Coronary artery (tissue), 2 donors: Measurements from ENCODE around the gene COL26A1.

Source experiments
- DNase-seq: peaks from one replicate; pipeline ENCODE4 v3.0.0-alpha.2; 2017; ENCODE audit warnings: low spot score
- H3K27ac ChIP-seq, 2 donors: fragments of 200-600 bp; sonication (generic); one replicate each; pipeline ENCODE4 v1.5.1; 2016 to 2019
- H3K4me3 ChIP-seq: fragments of 200-600 bp; sonication (generic); 2 replicates; pipeline ENCODE4 v1.5.1; 2016; ENCODE audit warnings: mild to moderate bottlenecking, moderate library complexity
- CTCF ChIP-seq: fragments of 200-600 bp; sonication (generic); IDR thresholded peaks from one replicate; pipeline ENCODE4 v1.5.1; 2019; ENCODE audit warnings: antibody characterized with exemption

Gene COL26A1

GRCh38 chr7:101588131-101588935 lies 225.7 kb downstream of the COL26A1 start:
- TF ChIP-seq CTCF = no peak
- H3K27ac ChIP-seq = no peak overlapping the region
- H3K4me3 ChIP-seq = no peak overlapping the region
- DNase-seq = peak; percentile 60

GRCh38 chr7:101589052-101589451 lies 226.4 kb downstream of the COL26A1 start:
- peak; percentile 59 for DNase-seq
- Histone ChIP-seq H3K4me3 (no peak overlapping the region), H3K27ac (no peak overlapping the region)
- TF ChIP-seq CTCF = no peak

- H3K27ac ChIP-seq = no peak overlapping the region
- TF ChIP-seq CTCF = no peak
- DNase-seq = peak; percentile 47
- no peak overlapping the region for H3K4me3 ChIP-seq
These were observed 227.4 kb downstream of the COL26A1 start for GRCh38 chr7:101589976-101590662.

GRCh38 chr7:101590663-101591435 lies 228.2 kb downstream of the COL26A1 start:
- Histone ChIP-seq H3K27ac (no peak overlapping the region), H3K4me3 (no peak overlapping the region)
- TF ChIP-seq CTCF = no peak
- DNase-seq = peak; percentile 57

GRCh38 chr7:101591504-101591903 lies 228.8 kb downstream of the COL26A1 start:
- no peak overlapping the region for H3K27ac ChIP-seq
- no peak for DNase-seq
- TF ChIP-seq CTCF = no peak
- H3K4me3 ChIP-seq = no peak overlapping the region

GRCh38 chr7:101593556-101593955 lies 230.9 kb downstream of the COL26A1 start:
- no peak for TF ChIP-seq CTCF
- DNase-seq = peak; percentile 24
- no peak overlapping the region for H3K27ac ChIP-seq
- no peak overlapping the region for H3K4me3 ChIP-seq
